Muscle of arm (tissue), 12 donors: ENCODE results near the gene SNX11. TPM values are rescaled to one million over a fixed set of nuclear protein-coding genes. Genes with fewer than 3 reads are reported as not detected.

Experiments
- DNase-seq: peaks from one replicate; pipeline ENCODE4 v3.0.0-alpha.2; 2013
- polyA plus RNA-seq, 12 donors: library from polyadenylated mRNA; unstranded; fragments of 120-200 nt; gene quantifications; one replicate each; pipeline ENCODE4 v1.2.1, GENCODE V29; 2013; ENCODE audit not compliant: insufficient read length in 12 of 12

Gene SNX11
- polyA plus RNA-seq, 12 donors, result 7.7 to 14.4 (median 10.2) TPM; not detected in 1

- no peak for DNase-seq
These were observed 52.9 kb downstream of the SNX11 start for GRCh38 chr17:48160177-48161081.

GRCh38 chr17:48161127-48161905 lies 53.8 kb downstream of the SNX11 start:
- no peak for DNase-seq

GRCh38 chr17:48162306-48162934 lies 54.9 kb downstream of the SNX11 start:
- DNase-seq, result no peak

DNA sequence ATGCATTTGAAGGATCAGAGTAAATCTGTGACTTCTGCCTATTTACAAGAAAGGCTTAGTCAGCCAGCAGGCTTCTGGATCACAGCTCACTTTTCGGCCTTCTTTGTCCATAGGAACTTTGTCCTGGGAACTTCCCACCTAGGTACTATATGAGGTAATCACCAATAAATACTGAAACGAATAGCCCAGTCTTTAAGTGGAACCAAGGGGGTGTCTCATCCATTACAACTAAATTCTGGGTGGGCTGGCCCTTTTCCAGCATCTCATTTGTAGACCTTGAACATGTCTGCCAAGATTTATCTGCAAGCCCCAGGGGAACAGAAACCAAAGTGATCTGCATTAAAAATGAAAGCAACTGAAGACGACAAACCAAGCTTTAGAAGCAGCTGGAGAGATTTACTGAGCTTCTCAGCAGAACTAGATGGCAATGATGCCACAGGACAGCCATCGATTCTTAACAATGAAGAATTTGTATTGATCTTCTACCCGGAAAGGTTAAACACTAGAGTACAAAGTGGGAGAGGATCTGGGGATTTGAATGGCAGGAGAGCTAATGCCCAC lies 55.5 kb downstream of the SNX11 start:
- no peak for DNase-seq

GRCh38 chr17:48163809-48164208 lies 56.2 kb downstream of the SNX11 start:
- DNase-seq, result no peak

- no peak for DNase-seq
These were observed 62.4 kb downstream of the SNX11 start for GRCh38 chr17:48169926-48170325.

Other genes starting within 250 kb of the SNX11 start
- 10 to 100 TPM in 11 of 12 donors, not detected in 1; 12.8 to 39.2 (median 15.4) TPM for gene SP2, start 211.5 kb upstream of the SNX11 start, polyA plus RNA-seq
- gene PNPO, start 166.2 kb upstream of the SNX11 start, polyA plus RNA-seq, result 10 to 100 TPM in 7 of 12 donors, 1 to 10 TPM in 4, not detected in 1; 7.4 to 29.2 (median 10.7) TPM
- 10 to 100 TPM in 1 of 12 donors, 1 to 10 TPM in 1, under 1 TPM in 5, not detected in 5; 0.12 to 36.5 (median 0.64) TPM for gene PRR15L, start 149.9 kb upstream of the SNX11 start, polyA plus RNA-seq
- gene CDK5RAP3, start 136.7 kb upstream of the SNX11 start, polyA plus RNA-seq, result 100 to 1,000 TPM in 1 of 12 donors, 10 to 100 TPM in 10, not detected in 1; 66.0 to 120 (median 74.3) TPM
- gene COPZ2, start 70.0 kb upstream of the SNX11 start, polyA plus RNA-seq, result 10 to 100 TPM in 11 of 12 donors, not detected in 1; 36.1 to 70.2 (median 42.4) TPM
- 100 to 1,000 TPM; 146 to 376 (median 279) TPM for gene NFE2L1, start 59.4 kb upstream of the SNX11 start, polyA plus RNA-seq
- 100 to 1,000 TPM in 4 of 12 donors, 10 to 100 TPM in 7, not detected in 1; 76.0 to 134 (median 85.3) TPM for gene CBX1, start 6.3 kb upstream of the SNX11 start, polyA plus RNA-seq